T47D (cell line): ENCODE results near the gene MAP3K7.

Experiments
- DNase-seq, 2 experiments: peaks; one replicate each; pipeline versions ENCODE4 v3.0.0 to v3.0.0-alpha.2; 2011 to 2012; ENCODE audit warnings: low read depth in 1 of 2, low spot score in 1 of 2
- JUND ChIP-seq: IDR thresholded peaks from 2 replicates; pipeline ENCODE4 v1.6.1; 2012; ENCODE audit warnings: low read depth
- in situ Hi-C: cut with HindIII; loops from 2 replicates; pipeline ENCODE4 v1.10.0; 2016; ENCODE audit warnings: low sequenced_read_pairs, low pct_unique_long_range_greater_than_20kb

The MAP3K7 gene

DNA sequence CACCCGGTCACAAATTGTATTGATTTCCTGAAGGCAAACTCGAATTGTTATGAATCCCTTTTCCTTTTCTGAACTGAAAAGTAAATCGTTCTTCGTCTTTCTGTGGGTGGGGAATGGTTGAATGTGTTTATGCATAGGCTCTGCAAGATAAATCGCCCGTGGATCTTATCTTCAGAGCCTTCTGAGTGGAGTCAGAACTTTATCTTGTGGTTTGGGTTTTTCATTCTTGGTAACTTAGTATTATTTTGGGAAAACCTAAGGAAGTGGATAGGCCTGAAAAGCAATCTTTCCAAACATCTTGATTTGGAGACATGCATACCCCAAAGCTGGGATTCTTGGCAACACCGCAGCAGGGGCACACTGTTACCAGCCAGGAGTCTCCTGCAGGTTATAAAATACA lies 122.4 kb downstream of the MAP3K7 start:
- no peak for DNase-seq
- in situ Hi-C loops = no loop called here
- TF ChIP-seq JUND = no peak

- no peak for DNase-seq
- no peak for TF ChIP-seq JUND
- in situ Hi-C loops = no loop called here
These were observed 123.0 kb downstream of the MAP3K7 start for GRCh38 chr6:90463874-90464273.
